SH-SY5Y (cell line): Measurements from ENCODE around the gene EIF4EBP3.

Experiments used
- GATA2 ChIP-seq: IDR thresholded peaks from 2 replicates; pipeline ENCODE4 v1.6.1; 2011; ENCODE audit warnings: mild to moderate bottlenecking, low read depth, low read length
- GATA3 ChIP-seq: IDR thresholded peaks from 2 replicates; pipeline ENCODE4 v1.6.1; 2011; ENCODE audit warnings: low read depth, mild to moderate bottlenecking, low read length, moderate library complexity

EIF4EBP3 gene

DNA sequence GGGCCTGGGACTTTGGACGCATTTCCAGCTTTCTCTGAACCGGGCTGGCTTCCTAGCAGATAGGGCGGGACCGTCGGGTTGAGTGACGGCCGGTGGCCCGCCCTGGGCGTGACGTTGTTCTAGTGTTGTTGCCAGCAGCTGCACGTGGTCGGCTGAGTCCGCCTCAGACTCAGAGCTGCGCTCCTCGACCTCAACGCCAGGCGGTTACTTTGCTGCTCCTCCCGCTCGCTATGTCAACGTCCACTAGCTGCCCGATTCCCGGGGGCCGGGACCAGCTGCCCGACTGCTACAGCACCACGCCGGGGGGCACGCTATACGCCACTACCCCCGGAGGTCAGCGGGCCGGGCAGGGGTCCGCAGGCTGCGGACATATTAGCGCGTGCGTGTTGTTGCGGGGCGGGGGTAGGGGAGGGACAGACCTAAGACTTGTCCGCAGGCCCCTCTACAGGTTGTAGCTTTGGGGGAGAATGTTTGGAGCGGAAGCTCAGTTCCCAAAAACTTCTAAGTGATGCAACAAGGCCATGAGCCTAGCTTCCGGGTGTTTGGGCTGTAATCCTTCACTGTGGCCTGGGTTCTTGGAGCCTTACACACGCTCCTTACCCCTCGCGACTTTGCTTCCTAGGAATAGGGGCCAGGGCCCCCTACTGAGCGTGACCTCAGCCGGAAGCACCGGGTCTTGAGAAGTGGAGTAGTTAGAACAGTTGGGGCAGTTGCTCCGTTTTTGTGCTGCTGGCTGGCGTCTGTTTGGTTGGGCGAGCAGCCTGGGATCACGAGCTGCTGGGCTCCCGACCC is at the start of gene EIF4EBP3:
Gene EIF4EBP3, plus strand, starts transcription at position 155 of the 792 bp plus-strand sequence. Its CDS starts 76 bp downstream, at position 231.
- TF ChIP-seq GATA2 (no peak), GATA3 (no peak)

DNA sequence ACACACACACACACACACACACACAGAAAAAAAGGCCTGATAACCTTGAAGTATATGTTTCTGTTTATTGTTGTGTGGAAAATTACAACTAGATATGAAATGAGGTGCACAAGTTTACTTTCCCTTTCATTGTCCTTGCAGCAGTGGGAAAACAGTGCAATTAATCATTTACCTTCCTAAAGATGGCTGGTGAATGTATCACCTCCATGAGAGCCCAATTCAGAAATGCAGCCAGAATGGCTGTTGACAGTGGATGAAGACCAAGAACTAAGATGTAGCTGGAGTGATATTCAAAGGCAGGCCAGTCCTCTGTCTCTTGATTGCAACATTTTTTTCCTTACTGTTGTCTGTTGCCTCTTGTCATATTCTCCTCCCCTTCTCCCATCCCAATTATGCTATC is 49.6 kb upstream of the EIF4EBP3 start:
- TF ChIP-seq GATA3 (no peak), GATA2 (no peak)

DNA sequence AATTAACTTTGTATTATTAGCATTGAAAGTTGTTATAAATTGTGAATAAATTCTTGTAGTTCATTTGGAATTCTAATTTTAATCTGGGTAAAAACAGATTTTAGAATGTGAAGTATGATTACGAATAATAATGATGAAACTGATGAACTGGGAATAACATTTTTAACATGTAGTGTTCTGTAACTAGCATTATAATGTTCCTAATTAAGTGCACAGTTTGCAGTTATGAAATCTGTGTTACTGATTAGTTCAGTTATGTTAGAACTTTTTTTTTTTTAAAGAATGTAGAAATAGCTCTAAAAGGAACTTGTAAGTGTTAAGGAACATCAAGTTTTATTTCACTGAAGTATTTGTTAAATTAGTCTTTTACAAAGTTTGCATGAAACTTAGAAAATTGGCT is 48.9 kb upstream of the EIF4EBP3 start:
- TF ChIP-seq GATA2 (no peak), GATA3 (no peak)

GRCh38 chr5:140502834-140503233 is 44.6 kb upstream of the EIF4EBP3 start:
- TF ChIP-seq GATA3 (no peak), GATA2 (no peak)

- no peak for TF ChIP-seq GATA3
- TF ChIP-seq GATA2 = no peak
These were observed 37.6 kb upstream of the EIF4EBP3 start for GRCh38 chr5:140509898-140510297.

DNA sequence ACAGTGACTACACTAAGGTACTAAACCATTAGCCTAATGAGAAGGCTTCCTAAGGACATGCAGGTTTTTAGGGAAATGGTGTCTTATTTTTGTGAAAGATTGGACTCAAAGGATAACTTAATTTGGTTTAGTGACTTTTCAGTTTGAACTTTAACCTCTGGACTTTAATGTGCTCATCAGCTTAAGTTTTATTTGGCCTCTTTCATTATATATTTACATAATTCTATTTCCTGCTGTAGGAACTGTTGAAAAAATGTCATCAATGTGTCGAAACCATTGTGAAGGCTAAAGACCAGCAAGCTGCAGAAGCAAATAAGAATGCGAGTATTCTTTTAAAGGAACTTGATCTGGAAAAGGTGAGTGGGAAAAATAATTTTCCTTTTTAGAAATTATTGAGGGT is 34.3 kb upstream of the EIF4EBP3 start:
- TF ChIP-seq GATA2 (no peak), GATA3 (no peak)

DNA sequence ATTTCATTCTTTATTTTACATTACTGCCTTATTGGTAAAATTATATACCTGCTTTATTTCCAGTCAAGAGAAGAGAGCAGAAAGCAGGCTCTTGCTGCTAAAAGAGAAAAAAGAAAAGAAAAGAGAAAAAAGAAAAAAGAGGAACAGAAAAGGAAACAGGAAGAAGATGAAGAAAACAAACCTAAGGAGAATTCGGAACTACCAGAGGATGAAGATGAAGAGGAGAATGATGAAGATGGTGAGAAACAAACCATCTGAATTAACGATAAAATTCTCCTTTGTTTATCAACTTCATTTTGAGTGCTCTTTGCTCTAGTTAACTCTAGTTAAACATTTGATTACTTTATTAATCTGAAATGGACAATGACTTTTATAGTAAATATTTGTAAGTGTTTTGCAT is 23.5 kb upstream of the EIF4EBP3 start:
- TF ChIP-seq GATA3 (no peak), GATA2 (no peak)

GRCh38 chr5:140540227-140540626 is 7.2 kb upstream of the EIF4EBP3 start:
- TF ChIP-seq GATA3 (no peak), GATA2 (no peak)

- TF ChIP-seq GATA3 (no peak), GATA2 (no peak)
These were observed 4.5 kb upstream of the EIF4EBP3 start for GRCh38 chr5:140542972-140543371.

- TF ChIP-seq GATA2 = no peak
These were observed 2.5 kb upstream of the EIF4EBP3 start for GRCh38 chr5:140544986-140545385.

- TF ChIP-seq GATA3 = no peak
- no peak for TF ChIP-seq GATA2
These were observed 1.9 kb upstream of the EIF4EBP3 start for GRCh38 chr5:140545606-140546005.

DNA sequence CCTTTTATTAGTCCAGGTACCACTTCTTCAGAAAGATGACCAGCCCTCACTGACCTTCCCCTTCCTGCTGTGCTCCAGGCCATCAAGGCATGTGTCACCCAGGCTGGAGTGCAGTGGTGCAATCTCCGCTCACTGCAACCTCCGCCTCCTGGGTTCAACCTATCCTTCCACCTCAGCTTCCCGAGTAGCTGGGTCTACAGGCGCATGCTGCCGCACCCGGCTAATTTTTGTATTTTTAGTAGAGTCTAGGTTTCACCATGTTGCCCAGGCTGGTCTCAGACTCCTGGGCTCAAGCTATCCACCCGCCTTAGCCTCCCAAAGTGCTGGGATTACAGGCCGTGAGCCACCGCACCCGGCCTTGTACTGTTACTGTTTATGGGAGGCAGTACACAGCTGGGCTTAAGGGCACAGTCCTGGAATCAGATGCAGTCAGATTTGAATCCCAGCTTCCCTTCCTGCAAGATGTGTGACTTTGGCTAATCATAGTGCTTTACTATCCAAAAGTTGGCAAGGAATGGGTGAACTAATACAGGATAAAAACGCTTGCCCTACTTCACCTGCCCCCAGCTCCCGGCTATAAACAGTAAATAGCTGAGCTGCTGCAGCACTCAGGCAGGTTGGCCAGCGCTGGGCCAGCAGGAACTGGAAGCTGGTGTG is 483 bp upstream of the EIF4EBP3 start:
- no peak for TF ChIP-seq GATA2
- TF ChIP-seq GATA3 = no peak

GRCh38 chr5:140548300-140548688 is 832 bp downstream of the EIF4EBP3 start:
- TF ChIP-seq GATA3 (no peak), GATA2 (no peak)

DNA sequence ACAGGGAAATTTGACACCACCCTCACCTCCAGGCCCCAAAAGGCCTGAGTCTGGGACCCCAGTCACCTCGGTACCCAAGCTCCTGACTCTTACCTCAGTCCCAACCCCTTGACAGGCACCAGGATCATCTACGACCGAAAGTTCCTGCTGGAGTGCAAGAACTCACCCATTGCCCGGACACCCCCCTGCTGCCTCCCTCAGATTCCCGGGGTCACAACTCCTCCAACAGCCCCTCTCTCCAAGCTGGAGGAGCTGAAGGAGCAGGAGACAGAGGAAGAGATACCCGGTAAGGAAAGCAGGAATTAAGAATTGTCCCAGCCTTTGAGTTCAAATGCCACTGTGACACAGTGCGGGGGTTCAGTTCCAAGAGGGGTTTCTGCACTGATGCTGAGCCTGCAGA is 1.3 kb downstream of the EIF4EBP3 start:
- no peak for TF ChIP-seq GATA3
- TF ChIP-seq GATA2 = no peak
